HT-29 (cell line): ENCODE measurements around the gene NFATC3. TPM values are rescaled to one million over a fixed set of nuclear protein-coding genes. Genes with fewer than 3 reads are reported as not detected.

ENCODE experiments used
- DNase-seq: peaks from one replicate; pipeline ENCODE4 v3.0.0-alpha.2; 2015; ENCODE audit warnings: low spot score
- total RNA-seq: library from RNA; depleted of rRNA; stranded (reverse); fragments of >200 nt; shearing (Covaris generic); gene quantifications from 2 replicates; pipeline ENCODE4 v1.2.3, GENCODE V29; 2014

The NFATC3 gene
- total RNA-seq, 1 experiment from 2014 or later, result 20.8 TPM

DNA sequence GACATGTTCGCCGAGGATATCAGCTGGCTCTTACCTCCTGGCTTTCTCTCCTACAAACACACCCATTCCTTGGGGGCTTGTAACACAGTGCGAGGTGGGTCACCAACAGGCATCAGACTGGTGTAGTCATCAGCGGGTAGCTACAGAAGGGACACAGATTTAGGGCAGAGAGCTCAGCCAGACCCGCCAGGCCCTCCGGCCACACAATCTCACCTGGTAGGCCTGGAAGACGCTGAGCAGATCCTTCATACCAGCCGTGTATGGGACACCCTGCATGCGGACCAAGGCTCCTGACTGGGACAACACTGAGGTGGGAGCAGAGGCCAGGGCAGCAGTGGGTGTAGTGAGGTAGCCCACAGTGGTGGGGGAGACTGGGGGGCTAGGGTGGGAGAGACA is 145.0 kb downstream of the NFATC3 start:
- DNase-seq, result no peak

DNA sequence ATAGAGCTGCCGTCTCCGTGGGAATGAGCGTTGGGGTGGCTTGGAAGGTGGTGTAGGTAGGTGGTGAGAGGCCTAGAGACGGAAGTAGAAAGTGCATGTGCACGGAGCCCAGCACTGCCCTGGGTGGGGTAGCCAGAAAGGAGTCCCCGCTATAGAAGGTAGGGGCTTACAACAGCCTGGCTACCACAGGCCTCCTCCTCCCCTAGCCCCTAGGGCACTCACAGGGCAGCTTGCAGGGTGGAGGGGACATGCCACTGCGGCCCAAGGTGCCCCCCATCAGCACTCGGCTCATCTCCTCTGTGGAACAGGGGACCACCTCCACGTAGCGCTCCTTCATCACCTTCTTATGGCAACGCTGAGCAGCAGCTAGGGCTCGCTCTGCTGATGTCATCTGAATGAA is 145.8 kb downstream of the NFATC3 start:
- no peak for DNase-seq

DNA sequence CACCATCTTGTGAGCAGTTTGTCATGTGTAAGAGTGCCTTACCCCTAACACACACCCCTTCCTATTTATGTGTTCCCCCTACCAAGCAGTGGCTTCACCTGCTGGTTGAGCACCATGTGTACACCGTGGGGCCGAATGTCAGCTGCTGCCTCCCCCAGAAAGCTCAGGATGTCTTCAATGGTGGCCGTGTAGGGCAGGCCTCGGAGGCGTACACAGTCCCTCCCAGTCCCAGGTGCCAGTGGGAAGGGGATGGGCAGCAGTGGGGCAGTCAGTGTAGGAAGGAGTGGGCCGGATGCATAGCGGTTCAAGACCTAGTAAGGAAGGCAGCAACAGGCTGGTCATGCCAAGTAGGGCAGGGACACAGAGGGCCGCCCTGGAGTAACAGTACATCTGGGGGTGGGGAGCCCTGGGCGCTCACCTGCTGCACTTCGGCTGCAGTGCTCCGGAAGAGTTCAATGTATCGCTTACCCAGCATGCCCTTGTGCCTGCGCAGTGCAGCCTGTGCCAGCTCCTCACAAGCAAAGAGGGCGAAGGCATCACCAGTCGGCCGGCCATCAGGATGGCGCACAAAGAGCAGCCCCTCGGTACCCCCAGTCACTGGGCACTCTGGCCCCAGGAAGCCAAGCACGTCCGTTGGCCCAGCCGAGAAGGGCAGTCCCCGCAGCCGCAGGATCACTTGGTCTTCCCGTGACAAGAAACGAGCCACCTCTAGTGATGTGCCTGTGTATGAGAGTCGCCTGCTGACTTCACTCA is 146.4 kb downstream of the NFATC3 start:
- no peak for DNase-seq

DNA sequence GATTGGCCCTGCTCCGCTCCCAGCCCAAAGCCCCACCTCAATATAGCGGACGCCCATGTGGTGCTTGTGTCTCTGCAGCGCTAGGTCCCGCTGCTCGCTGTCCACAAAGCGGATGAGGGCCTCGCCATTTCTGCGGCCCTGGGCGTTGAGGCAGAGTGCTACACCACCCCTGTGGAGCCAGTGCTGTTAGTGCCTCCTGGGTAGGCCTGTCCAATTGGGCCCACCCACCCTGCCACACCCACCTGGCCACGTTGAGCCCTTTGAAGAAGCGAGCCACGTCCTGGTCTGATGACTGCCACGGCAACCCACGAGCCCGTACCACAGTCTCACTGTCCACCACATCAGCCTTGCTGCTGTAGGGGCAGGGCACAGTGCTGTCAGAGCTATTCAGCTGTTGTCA is 147.2 kb downstream of the NFATC3 start:
- no peak for DNase-seq

DNA sequence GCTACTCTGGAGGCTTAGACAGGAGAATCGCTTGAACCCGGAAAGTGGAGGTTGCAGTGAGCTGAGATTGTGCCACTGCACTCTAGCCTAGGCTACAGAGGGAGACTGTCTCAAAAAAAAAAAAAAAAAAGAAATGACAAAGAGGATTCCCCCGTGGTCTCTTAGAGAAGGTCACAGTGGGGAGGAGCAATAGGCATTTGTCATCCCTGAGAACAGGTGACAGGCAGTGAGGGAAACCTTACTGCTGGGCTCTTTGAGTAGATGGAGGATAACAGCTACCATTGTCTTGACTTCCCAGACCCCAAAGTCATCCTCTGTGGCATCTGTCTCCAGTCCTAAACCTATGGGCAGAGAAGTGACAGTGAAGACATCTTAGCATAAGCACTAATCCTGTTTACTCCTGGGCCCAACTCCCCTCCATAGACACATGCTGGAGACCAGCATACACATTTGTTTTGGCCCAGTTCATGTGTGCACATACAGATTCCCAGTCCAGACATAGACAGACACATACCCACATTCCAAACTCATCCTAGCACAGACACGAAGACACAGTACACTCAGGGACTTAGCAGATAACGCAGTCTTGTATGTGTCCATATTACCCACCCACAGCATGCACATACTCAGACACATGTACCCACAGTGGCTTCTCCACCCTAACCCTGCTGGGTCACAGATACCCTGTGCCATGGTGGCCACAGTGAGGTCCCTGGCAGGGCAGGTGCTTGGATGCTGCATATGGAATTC is 148.1 kb downstream of the NFATC3 start:
- DNase-seq, result no peak

DNA sequence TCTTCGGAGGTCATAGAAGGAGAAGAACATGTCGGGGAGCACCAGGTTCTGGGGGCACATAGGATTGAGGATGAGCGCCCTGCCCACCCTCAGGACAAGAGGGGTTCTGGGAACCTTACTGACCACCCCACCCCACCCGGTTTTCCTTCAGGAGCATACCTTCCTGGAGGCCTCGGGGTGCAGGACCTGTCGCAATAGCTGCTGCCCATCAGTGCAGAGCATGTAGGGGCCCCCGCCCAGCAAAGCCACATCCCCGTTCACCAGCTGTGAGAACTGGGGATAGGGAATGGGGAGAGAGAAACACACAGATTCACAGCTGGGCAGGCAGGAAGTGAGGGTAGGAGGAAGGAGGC is 148.6 kb downstream of the NFATC3 start:
- no peak for DNase-seq

DNA sequence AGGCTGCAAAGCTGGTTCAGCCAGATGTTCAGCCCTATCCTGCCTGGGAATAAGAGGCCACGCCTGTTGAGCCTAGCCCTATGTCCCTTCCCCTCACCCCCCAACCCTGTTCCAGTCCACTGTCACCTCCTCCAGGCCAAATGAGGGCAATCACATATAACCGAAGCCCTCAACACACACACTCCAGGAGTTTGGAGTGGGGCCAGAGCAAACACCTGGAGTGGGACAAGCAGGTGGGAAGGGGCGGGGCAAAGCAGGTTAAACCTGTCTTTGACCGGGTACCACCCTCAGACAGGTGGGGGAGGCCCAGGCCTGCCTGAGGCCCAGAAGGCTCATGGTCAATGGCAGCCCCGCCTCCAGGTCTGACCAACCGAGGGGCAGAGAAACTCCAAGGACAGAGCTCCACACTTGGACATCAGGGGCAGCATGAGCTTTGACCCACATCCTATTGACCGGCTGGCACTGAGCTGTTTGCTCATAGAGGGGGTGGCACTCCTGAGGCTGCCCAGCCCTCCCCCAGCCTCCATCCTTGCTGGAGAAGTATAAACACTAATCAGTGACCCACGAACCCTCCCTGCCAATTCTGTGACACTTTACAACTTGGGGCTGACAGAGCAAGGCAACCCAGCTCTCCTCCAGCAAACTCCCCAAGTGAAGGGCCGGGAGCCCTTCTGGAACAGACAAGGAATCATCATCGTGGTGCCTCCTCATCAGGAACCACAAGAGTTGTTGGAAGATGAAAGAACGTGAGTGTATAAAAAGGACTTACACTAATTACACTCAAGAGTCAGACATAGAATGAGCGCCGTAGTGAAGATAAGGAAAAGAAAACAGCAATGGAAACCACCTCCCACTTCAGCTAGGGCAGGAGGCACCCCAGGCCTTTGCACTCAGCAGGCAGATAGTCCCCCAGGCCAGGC is 149.3 kb downstream of the NFATC3 start:
- DNase-seq, result peak; percentile 99

DNA sequence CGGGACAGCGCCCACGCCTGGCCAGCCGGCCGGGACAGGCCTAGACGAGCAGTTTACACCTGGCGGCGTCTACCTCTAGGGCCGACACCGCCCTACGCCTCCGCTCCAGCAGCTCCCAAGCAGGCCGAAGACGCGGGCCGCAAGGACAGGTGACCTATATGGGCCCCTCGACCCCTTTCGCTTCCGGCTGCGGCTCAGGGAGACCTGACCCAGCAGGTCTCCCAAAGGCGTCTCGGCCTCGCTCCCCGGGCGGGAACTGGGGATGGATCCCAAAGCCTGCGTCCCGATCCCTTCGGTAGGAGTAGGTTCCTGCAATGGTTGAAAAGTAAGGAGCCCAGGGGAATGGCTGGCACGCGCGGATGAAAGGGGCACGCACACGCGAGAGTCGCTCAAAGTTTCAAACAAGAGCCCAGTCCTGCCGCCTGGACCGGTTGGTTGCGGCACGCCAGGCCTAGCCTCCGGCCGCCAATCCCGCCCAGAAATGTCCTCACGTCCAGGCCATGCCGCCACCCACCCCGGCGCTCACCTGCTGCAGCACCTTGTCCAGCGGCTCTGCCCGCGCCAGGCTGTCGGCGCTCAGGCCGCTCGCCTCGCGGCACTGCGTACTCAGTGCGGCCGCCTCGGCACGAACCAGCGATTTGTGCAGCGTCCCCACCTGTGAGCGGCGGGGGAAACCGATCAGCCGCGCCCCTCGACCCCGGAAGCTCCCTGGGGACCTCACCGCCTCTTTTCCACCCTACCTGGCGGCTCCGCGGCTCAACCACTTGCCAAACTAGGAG is 150.1 kb downstream of the NFATC3 start:
- peak; percentile 77 for DNase-seq

DNA sequence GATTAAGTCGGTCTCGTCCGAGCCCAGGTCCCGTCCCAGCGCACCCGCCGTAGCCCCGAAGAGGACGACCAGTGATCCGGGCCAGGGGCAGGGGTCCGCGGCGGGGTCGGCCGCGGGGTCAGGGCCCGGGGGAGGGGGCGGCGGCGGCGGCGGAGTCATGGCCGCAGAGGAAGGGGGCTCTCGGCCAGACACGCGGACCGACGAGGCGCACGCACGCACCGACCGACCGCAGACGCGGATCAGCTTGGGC is 150.6 kb downstream of the NFATC3 start, which contains the start of gene ESRP2:
Gene ESRP2, minus strand, starts transcription at position 241 of the 250 bp plus-strand sequence. Its CDS starts 82 bp downstream, at position 159.
- no peak for DNase-seq

DNA sequence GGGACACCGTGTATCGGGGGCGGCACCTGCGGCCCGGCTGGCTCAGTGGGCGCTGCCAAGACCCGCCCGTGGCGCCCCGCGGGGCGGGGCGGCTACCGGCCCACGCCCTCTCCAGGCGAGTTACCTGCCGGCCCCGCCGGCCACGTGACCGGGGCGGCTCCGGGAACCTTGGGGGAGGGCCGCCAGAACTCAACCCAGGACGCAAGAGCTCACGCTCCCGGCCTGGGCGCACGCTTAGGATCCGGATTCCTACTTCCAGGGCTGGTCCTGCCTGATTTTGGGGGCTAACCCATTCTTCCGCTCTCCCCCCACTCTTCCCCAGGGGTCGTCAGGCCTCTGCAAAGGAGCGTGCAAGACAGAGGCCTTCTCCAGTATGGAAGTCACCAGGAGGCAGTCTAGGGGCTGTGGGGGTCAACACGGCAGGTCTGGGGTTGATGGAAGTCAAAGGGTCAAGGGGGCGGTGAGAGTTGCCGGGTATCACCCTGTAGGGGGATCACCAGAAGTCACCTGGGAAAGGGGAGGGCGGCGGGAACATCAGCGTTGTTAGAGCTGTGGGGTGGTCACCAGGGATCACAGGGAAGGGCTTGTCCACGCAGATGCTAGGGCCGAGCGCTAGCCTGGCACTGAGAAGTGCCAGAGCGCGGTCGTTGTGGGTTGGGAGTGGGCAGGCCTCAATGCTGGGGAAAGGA is 151.1 kb downstream of the NFATC3 start:
- DNase-seq, result peak; percentile 96

DNA sequence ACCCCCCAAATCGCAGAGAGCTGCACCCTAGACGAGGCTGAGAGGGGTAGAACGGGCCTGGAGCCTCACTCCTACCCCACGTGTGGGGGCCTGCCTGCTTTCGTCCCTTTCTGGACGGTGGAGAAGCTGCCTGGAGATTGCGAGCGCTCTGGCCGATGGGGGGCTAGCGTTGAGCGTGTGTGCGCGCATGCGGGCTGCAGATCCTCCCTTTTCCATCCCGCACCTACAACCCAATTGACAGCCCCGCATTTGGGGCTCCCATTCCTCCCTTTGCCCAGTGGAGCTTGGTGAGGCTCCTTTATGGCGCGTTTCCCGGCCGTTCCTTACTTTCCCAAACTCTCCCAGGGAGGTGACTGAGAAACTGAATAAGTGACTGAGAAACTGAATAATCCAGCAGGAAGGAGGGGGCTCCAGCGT is 151.7 kb downstream of the NFATC3 start:
- DNase-seq, result peak; percentile 58

DNA sequence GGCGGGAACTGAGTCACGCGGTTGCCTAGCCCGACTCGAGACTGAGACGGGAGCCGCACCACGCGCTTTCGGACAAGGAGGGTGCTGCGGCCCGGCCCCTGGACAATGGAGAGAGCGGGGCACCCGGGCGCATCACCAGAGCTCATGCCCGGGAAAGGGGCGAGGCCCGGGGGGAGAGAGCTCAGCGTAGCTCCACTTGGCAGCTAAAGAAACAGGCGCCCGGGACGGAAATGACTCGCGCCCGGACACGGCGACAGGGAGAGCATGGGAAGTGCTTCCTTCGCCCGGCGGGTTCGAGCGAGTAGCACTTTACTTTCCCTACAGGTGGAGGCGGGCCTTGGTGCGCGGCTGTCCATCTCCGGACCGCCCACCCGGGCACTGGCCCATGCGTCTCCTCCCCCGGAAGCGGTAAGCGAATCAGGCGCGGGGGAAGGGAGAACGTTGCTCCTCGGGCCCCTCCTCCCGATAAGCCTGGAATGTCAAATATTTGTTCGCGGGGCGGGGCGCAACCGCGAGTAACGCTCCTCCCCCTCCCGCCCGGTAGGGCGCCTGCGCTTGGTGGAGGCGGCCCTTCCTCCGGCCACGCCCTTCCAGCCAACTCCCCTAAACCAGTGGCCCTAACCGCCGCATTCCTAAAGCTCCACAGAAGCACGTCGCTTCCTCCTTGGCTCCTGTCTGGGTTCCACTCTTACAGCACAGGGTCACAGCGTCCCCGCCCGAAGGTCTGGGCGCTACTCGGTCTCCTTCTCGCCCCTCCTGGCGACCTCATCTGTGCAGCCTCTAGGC is 152.3 kb downstream of the NFATC3 start:
- peak; percentile 98 for DNase-seq

DNA sequence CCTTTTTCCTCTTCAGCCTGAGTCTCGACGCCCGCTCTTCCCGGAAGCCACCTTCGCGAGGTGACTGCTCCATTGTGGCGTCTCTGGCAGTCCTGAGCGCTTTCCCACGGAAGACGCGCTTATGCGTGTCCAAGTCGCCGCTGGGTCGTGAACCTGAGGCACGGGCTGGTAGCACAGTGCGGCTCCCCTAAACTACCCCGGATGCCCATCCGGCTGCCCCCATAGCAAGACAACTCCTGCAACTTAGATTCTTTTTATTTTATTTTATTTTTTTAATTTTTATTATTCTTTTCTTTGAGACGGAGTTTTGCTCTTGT is 152.8 kb downstream of the NFATC3 start:
- DNase-seq, result no peak

DNA sequence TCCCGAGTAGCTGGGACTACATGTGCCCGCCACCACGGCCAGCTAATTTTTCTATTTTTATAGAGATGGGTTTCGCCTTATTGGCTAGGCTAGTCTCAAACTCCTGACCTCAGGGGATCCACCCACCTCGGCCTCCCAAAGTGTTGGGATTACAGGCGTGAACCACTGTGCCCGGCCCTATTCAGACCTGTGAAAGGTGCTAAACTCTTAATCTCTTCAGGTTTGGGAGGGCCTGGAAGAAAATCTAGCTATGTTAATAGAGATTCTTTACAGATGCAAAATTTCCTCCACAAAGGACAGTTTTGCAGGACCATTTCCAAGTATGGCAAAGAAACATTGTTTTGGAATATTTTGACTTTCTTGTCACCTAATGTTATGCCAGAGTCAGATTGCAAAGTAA is 156.9 kb downstream of the NFATC3 start:
- no peak for DNase-seq

DNA sequence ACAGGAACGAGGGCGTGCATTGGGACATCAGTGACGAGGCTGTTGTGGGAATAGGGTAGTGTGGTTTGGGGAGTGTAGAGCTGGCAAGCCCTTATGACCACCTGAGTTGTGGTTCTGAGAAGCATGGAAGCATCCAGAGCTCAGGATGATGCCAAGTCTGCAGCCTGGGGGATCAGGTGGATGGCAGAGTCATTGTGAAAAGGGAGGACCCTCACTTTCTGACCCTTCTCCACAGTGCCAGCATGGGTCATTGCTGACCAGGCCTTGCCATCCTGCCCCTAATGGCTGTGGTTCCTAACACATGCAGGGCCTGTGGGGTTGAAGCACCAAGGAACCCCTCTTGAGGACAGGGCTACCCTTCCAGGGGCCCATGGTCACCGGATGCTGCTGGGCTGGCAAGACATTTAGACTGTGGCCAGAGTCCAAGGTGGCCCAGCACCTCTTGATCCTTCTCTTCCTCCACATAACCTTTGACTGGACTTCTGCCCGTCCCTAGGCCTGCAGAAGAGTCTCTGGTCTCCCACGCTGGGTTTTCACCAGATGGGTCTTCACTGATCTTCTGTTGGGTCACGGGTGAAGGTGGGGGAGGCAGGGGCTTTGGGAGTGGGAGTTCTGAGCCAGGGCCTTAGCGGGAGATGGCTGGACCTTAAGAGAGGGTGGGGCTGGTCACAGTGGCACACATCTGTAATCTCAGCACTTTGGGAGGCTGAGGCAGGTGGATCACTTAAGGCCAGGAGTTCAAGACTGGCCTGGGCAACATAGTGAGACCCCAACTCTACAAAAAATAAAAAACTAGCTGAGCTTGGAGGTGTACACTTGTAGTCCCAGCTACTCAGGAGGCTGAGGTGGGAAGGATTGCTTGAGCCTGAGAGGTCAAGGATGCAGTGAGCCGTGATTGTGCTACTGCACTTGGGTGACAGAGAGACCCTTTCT is 158.0 kb downstream of the NFATC3 start:
- no peak for DNase-seq

DNA sequence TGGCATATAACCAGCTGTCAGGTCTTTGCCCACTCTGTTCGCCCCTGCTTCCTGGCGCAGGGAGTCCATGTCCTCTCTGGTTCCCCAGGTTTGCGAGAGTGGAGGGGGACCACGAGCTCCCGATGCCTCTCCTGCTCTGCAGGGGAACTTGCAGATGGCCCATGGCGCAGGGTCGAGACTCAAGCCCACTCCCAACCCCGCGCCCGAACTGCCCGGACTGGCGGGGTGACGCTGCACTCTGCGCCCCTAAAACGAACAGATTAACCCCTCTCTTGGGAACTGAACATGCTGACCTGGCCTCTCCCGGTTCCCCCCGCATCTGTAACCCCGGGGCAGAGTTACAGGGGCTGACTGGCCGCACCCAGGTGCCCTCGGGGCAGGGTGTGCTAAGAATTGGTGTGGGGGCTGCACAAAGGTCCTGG is 159.3 kb downstream of the NFATC3 start:
- DNase-seq, result no peak

DNA sequence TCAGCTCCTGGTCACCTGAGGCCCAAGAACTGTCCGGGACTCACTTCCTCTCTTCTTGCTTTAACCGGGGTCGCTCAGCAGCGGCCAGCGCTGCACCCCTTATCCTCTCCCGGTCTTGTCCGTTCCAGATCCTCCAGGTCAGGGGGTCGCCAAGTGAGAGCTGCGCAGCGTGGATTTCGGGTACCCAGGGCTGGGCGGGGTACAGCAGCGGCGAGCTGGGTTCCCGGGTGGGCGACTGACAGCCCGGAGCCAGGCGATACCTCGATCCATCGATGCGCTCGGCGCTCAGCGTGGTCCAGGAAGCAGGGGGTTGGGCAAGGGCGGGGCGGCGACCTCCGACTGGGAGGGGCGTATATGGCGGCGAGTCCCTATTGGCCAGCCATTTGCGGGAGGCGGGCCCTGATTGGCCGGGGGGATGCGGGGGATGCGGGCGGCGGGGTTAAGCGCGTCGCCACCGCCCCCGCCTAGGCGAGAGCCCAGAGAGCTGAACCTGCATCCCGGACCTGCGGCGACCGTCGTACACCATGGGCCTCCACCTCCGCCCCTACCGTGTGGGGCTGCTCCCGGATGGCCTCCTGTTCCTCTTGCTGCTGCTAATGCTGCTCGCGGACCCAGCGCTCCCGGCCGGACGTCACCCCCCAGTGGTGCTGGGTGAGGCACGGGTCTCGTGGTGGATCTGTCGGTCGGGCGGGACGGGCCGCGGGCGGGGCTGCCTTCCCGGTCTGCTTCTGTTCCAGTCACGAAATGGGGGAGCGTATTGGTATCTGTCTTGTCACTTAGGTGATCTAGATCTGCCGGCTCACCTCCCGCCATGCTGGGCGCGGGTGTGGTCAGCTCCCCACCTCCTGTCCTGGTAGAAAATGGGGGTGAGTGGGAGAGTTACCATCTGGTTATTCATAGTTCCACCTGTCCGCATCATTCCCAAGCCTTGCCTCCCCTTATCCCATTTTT is 160.0 kb downstream of the NFATC3 start, which contains the start of gene PLA2G15:
Gene PLA2G15, plus strand, starts transcription at position 471 of the 951 bp plus-strand sequence. Its CDS starts 54 bp downstream, at position 525.
- peak; percentile 85 for DNase-seq

DNA sequence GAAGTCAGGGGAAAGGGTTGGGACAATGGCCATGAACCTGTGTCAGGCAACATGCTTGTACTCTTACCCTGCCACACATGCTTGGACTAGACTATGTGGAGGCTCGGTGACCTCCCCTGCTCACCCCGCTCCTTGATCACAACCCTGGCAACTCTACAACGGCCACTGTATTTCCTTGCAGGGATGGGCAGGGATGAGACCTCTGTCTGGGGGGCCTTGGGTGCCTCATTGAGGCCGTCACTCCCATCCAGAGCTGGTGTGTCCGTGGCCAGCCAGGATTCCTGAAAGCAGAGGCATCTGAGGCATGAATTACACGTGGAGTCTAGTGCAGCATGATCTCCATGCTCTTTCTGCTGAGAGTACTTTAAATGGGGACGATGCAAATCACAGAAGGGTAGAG is 161.0 kb downstream of the NFATC3 start:
- no peak for DNase-seq
